Transverse colon (tissue), 4 donors: ENCODE results near the gene TMOD1. TPM values are rescaled to one million over a fixed set of nuclear protein-coding genes. Genes with fewer than 3 reads are reported as not detected.

Experiments used
- DNase-seq: peaks from one replicate; pipeline ENCODE4 v3.0.0-alpha.2; 2019
- H3K27ac ChIP-seq, 4 donors: fragments of 200-600 bp; sonication (generic); 2 replicates each; pipeline ENCODE4 v1.5.1; 2016 to 2018; ENCODE audit warnings: inconsistent platforms in 4 of 4
- H3K27me3 ChIP-seq: fragments of 200-600 bp; sonication (generic); 2 replicates; pipeline ENCODE4 v1.5.1; 2017; ENCODE audit warnings: inconsistent platforms
- H3K36me3 ChIP-seq, 4 donors: fragments of 200-600 bp; sonication (generic); 2 replicates each; pipeline ENCODE4 v1.5.1; 2017 to 2019; ENCODE audit warnings: inconsistent platforms in 4 of 4
- H3K4me1 ChIP-seq, 4 donors: fragments of 200-600 bp; sonication (generic); 2 replicates each; pipeline ENCODE4 v1.5.1; 2017 to 2020; ENCODE audit warnings: inconsistent platforms in 4 of 4
- H3K4me3 ChIP-seq, 4 donors: fragments of 200-600 bp; sonication (generic); 1 replicate in 1 of 4; 2 replicates in 3 of 4; pipeline versions ENCODE4 v1.5.1 to v1.6.1; 2017 to 2019; ENCODE audit warnings: inconsistent platforms in 4 of 4
- H3K9me3 ChIP-seq, 2 donors: fragments of 200-600 bp; sonication (generic); 2 replicates each; pipeline ENCODE4 v1.5.1; 2017 to 2019; ENCODE audit warnings: inconsistent platforms in 2 of 2
- CTCF ChIP-seq, 5 experiments: fragments of 200-600 bp in 3 of 5; fragments of 450-650 bp in 2 of 5; sonication (generic) in 3 of 5; IDR thresholded peaks; 1 replicate in 2 of 5; 2 replicates in 3 of 5; pipeline ENCODE4 v1.5.1; 2016 to 2017; ENCODE audit warnings: antibody characterized with exemption in 5 of 5, inconsistent platforms in 3 of 5, mild to moderate bottlenecking in 2 of 5, moderate library complexity in 1 of 5
- EP300 ChIP-seq: sonication (generic); formaldehyde crosslinking; IDR thresholded peaks from one replicate; pipeline ENCODE4 v1.6.1; 2017; ENCODE audit warnings: antibody characterized with exemption, low read depth
- POLR2A ChIP-seq: fragments of 450-650 bp; IDR thresholded peaks from one replicate; pipeline ENCODE4 v1.6.1; 2016; ENCODE audit warnings: antibody characterized with exemption, mild to moderate bottlenecking, moderate library complexity
- POLR2AphosphoS5 ChIP-seq, 3 donors: sonication (generic); formaldehyde crosslinking; IDR thresholded peaks; one replicate each; pipeline ENCODE4 v1.6.1; 2016; ENCODE audit warnings: antibody characterized with exemption in 3 of 3
- WGBS, 2 donors: methylation state at CpG; one replicate each; pipeline ENCODE4 v1.1.5; 2018; ENCODE audit warnings: low coverage in 1 of 2; 5-methylcytosine and 5-hydroxymethylcytosine counted together
- in situ Hi-C, 4 donors: fragments of 200-750 bp; cut with MboI; loops; one replicate each; pipeline versions ENCODE4 v1.15.0 to v1.15.1; 2017; ENCODE audit warnings: low sequenced_read_pairs in 3 of 4, low pct_ligation_motif_present in 1 of 4, low pct_unique_long_range_greater_than_20kb in 1 of 4
- intact Hi-C: fragments of 100-400 bp; cut with DNase I; formaldehyde crosslinking; loops from one replicate; pipeline ENCODE4 v1.15.1; 2023; ENCODE audit warnings: low total_unique reads
- total RNA-seq, 4 donors: library from RNA; depleted of rRNA; stranded (reverse); fragments of >200 nt; gene quantifications; one replicate each; pipeline ENCODE4 v1.1.0, GENCODE V29; 2016

The TMOD1 gene
- total RNA-seq, 4 donors from 2014 or later: 4.2 to 11.6 (median 7.1) TPM

- H3K36me3 ChIP-seq: no peaks in the 10 kb centered on the region
- no peak for TF ChIP-seq POLR2AphosphoS5 (IDR thresholded peaks at IDR 0.05)
- no peak for TF ChIP-seq EP300
- TF ChIP-seq POLR2A: no peak
- TF ChIP-seq CTCF (IDR thresholded peaks at IDR 0.05): no peak
- peak; percentile 60 for DNase-seq
- in situ Hi-C loops: no loop called here
- H3K27ac ChIP-seq: peak overlapping the region; percentile 94 to 99 (median 98)
- peaks cover 23 to 64% (median 41%) of the 10 kb centered on the region in 4 donors for H3K4me1 ChIP-seq
- H3K4me3 ChIP-seq: peak overlapping the region; percentile 60 to 98 (median 90)
- H3K27me3 ChIP-seq: no peaks in the 10 kb centered on the region
- intact Hi-C loops: no loop called here
- no peaks in the 10 kb centered on the region for H3K9me3 ChIP-seq
- WGBS, 2 donors: 0 to 1% methylated on average over 12 to 27 of the region's 27 CpGs
Observed at GRCh38 chr9:97632248-97632984, 130.9 kb downstream of the TMOD1 start.

- Histone ChIP-seq H3K4me1 (peaks cover 23 to 63% (median 43%) of the 10 kb centered on the region in 4 donors), H3K27me3 (no peaks in the 10 kb centered on the region), H3K27ac (peak within 1 kb of the TSS; percentile 94 to 99 (median 98)), H3K4me3 (peak within 1 kb of the TSS; percentile 83 to 98 (median 92)), H3K9me3 (no peaks in the 10 kb centered on the region), H3K36me3 (no peaks in the 10 kb centered on the region)
- 1% methylated on average over 43 of the region's 83 CpGs; no CpG with 5 or more reads in 1 of the 2 donors for WGBS, 2 donors
- in situ Hi-C loops (no loop called here), intact Hi-C loops (no loop called here)
- peak; percentile 97 for DNase-seq
- peak; percentile 93 to 98 (median 97) for TF ChIP-seq POLR2AphosphoS5 (IDR thresholded peaks at IDR 0.05)
- peak in 1 of 5 experiments; percentile 3 for TF ChIP-seq CTCF (IDR thresholded peaks at IDR 0.05)
- peak; percentile 91 for TF ChIP-seq POLR2A
- TF ChIP-seq EP300: no peak
Observed at GRCh38 chr9:97632985-97633858, 131.8 kb downstream of the TMOD1 start, which contains the start of the genes NCBP1 and TSTD2. TSS of gene NCBP1 (plus strand) at chr9:97633821. CDS start at chr9:97633882, 61 bp downstream. TSS of gene TSTD2 (minus strand) at chr9:97633368. CDS start at chr9:97627562, 5,806 bp downstream.

- in situ Hi-C loops: no loop called here
- Histone ChIP-seq H3K4me3 (peak overlapping the region; percentile 83 to 98 (median 92)), H3K9me3 (no peaks in the 10 kb centered on the region), H3K27ac (peak overlapping the region; percentile 94 to 99 (median 98)), H3K4me1 (peaks cover 23 to 61% (median 40%) of the 10 kb centered on the region in 4 donors), H3K27me3 (no peaks in the 10 kb centered on the region), H3K36me3 (no peaks in the 10 kb centered on the region)
- 0% methylated on average over 4 to 26 of the region's 43 CpGs for WGBS, 2 donors
- TF ChIP-seq EP300 (no peak), CTCF (IDR thresholded peaks at IDR 0.05) (no peak)
- DNase-seq: no peak
- intact Hi-C loops: no loop called here
Observed at GRCh38 chr9:97633859-97634490, 132.5 kb downstream of the TMOD1 start.
